ENCODE measurements around the gene GPC5. TPM values are rescaled to one million over a fixed set of nuclear protein-coding genes. Genes with fewer than 3 reads are reported as not detected.

The GPC5 gene
- total RNA-seq, 1 experiment from 2014 or later: not detected

GRCh38 chr13:91595677-91596076 lies 197.3 kb downstream of the GPC5 start:
- Mint-ChIP-seq H3K36me3 (ENCODE audit: insufficient read depth, unreplicated experiment) (no peaks in the 10 kb centered on the region), H3K4me1 (ENCODE audit: low read depth, unreplicated experiment) (no peaks in the 10 kb centered on the region), H3K27me3 (ENCODE audit: unreplicated experiment) (no peaks in the 10 kb centered on the region), H3K9me3 (ENCODE audit: low read depth, unreplicated experiment) (no peaks in the 10 kb centered on the region), H3K27ac (ENCODE audit: unreplicated experiment) (no peak overlapping the region), H3K4me3 (ENCODE audit: low read depth, unreplicated experiment) (no peak overlapping the region)
- BruUV-seq (replicated peaks): no TSS peak
- CTCF ChIA-PET: no interaction called here
- DNase-seq: no peak
- intact Hi-C loops (cut with micrococcal nuclease; ENCODE audit: unreplicated experiment): no loop called here
- TF ChIP-seq, protein P1, sequence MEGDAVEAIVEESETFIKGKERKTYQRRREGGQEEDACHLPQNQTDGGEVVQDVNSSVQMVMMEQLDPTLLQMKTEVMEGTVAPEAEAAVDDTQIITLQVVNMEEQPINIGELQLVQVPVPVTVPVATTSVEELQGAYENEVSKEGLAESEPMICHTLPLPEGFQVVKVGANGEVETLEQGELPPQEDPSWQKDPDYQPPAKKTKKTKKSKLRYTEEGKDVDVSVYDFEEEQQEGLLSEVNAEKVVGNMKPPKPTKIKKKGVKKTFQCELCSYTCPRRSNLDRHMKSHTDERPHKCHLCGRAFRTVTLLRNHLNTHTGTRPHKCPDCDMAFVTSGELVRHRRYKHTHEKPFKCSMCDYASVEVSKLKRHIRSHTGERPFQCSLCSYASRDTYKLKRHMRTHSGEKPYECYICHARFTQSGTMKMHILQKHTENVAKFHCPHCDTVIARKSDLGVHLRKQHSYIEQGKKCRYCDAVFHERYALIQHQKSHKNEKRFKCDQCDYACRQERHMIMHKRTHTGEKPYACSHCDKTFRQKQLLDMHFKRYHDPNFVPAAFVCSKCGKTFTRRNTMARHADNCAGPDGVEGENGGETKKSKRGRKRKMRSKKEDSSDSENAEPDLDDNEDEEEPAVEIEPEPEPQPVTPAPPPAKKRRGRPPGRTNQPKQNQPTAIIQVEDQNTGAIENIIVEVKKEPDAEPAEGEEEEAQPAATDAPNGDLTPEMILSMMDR (IDR thresholded peaks at IDR 0.05; ENCODE audit: unreplicated experiment): no peak

GRCh38 chr13:91596842-91597241 lies 198.4 kb downstream of the GPC5 start:
- Mint-ChIP-seq H3K4me3 (ENCODE audit: low read depth, unreplicated experiment) (no peak overlapping the region), H3K36me3 (ENCODE audit: insufficient read depth, unreplicated experiment) (no peaks in the 10 kb centered on the region), H3K9me3 (ENCODE audit: low read depth, unreplicated experiment) (no peaks in the 10 kb centered on the region), H3K4me1 (ENCODE audit: low read depth, unreplicated experiment) (no peaks in the 10 kb centered on the region), H3K27ac (ENCODE audit: unreplicated experiment) (no peak overlapping the region), H3K27me3 (ENCODE audit: unreplicated experiment) (no peaks in the 10 kb centered on the region)
- no TSS peak for BruUV-seq (replicated peaks)
- TF ChIP-seq, protein P1 (IDR thresholded peaks at IDR 0.05; ENCODE audit: unreplicated experiment): no peak
- intact Hi-C loops (cut with micrococcal nuclease; ENCODE audit: unreplicated experiment): no loop called here
- CTCF ChIA-PET: no interaction called here
- no peak for DNase-seq

DNA sequence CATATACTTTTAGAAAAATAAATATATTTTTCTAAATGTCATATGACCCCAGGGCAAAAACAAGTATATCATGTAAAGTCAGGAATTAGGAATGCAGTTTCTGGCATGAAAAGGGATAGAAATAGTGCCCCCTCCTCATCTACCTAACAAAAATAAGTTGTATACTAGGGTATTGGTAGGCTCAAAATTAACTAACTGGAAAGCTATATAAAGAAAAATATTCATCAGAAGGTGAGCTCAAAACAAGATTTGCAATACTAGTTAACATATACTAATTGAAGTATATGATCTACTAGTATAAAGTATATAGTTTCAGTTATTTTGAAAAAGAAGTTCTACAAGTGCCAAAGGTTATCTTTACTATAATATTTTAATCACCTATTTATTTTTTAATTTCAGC lies 200.2 kb downstream of the GPC5 start:
- DNase-seq: no peak
- no peaks in the 10 kb centered on the region for H3K36me3 Mint-ChIP-seq (ENCODE audit: insufficient read depth, unreplicated experiment)
- H3K27ac Mint-ChIP-seq (ENCODE audit: unreplicated experiment): no peak overlapping the region
- intact Hi-C loops (cut with micrococcal nuclease; ENCODE audit: unreplicated experiment): no loop called here
- CTCF ChIA-PET: no interaction called here
- no peak overlapping the region for H3K4me3 Mint-ChIP-seq (ENCODE audit: low read depth, unreplicated experiment)
- no peaks in the 10 kb centered on the region for H3K9me3 Mint-ChIP-seq (ENCODE audit: low read depth, unreplicated experiment)
- TF ChIP-seq, protein P1 (IDR thresholded peaks at IDR 0.05; ENCODE audit: unreplicated experiment): no peak
- no peaks in the 10 kb centered on the region for H3K4me1 Mint-ChIP-seq (ENCODE audit: low read depth, unreplicated experiment)
- BruUV-seq (replicated peaks): no TSS peak
- H3K27me3 Mint-ChIP-seq (ENCODE audit: unreplicated experiment): no peaks in the 10 kb centered on the region

DNA sequence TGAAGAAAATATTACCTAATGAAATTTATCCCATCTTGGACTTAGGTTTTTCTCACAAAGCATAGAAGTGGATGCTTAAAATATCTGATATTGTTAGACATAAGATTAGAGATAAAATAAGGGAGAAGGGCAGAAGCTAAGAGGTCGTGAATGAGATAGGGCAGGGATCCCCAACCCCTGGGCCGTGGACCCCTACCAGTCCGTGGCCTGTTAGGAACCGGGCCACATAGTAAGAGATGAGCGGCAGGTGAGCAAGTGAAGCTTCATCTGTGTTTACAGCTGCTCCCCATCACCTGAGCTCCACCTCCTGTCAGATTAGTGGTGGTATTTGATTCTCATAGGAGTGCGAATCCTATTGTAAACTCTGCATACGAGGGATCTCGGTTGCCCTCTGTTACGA lies 202.9 kb downstream of the GPC5 start:
- CTCF ChIA-PET: no interaction called here
- Mint-ChIP-seq H3K27ac (ENCODE audit: unreplicated experiment) (no peak overlapping the region), H3K27me3 (ENCODE audit: unreplicated experiment) (no peaks in the 10 kb centered on the region), H3K4me1 (ENCODE audit: low read depth, unreplicated experiment) (no peaks in the 10 kb centered on the region), H3K4me3 (ENCODE audit: low read depth, unreplicated experiment) (no peak overlapping the region), H3K36me3 (ENCODE audit: insufficient read depth, unreplicated experiment) (no peaks in the 10 kb centered on the region), H3K9me3 (ENCODE audit: low read depth, unreplicated experiment) (no peaks in the 10 kb centered on the region)
- no TSS peak for BruUV-seq (replicated peaks)
- intact Hi-C loops (cut with micrococcal nuclease; ENCODE audit: unreplicated experiment): no loop called here
- no peak for DNase-seq
- TF ChIP-seq, protein P1 (IDR thresholded peaks at IDR 0.05; ENCODE audit: unreplicated experiment): no peak

DNA sequence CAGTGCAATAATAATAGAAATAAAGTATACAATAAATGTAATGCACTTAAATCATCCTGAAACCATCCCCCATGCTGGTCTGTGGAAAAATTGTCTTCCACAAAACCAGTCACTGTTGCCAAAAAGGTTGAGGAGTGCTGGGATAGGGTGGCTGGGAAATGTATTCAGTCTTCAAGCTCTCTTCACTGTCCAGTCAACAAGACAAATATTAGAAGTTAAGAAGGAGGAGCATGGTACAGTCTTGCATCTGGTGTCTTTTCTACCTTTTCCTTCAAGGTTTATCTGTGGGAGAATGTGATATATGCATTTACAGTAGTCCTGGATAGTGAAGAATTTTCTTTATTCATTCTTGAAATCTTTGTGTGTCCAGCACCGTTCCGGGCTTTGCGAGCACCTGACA lies 203.4 kb downstream of the GPC5 start:
- Mint-ChIP-seq H3K4me1 (ENCODE audit: low read depth, unreplicated experiment) (no peaks in the 10 kb centered on the region), H3K4me3 (ENCODE audit: low read depth, unreplicated experiment) (no peak overlapping the region), H3K27ac (ENCODE audit: unreplicated experiment) (no peak overlapping the region), H3K9me3 (ENCODE audit: low read depth, unreplicated experiment) (no peaks in the 10 kb centered on the region), H3K27me3 (ENCODE audit: unreplicated experiment) (no peaks in the 10 kb centered on the region), H3K36me3 (ENCODE audit: insufficient read depth, unreplicated experiment) (no peaks in the 10 kb centered on the region)
- intact Hi-C loops (cut with micrococcal nuclease; ENCODE audit: unreplicated experiment): no loop called here
- BruUV-seq (replicated peaks): no TSS peak
- no peak for DNase-seq
- TF ChIP-seq, protein P1 (IDR thresholded peaks at IDR 0.05; ENCODE audit: unreplicated experiment): no peak
- CTCF ChIA-PET: no interaction called here
